CD14-positive monocyte (primary cell): ENCODE measurements around the gene ZFHX3. TPM values are rescaled to one million over a fixed set of nuclear protein-coding genes. Genes with fewer than 3 reads are reported as not detected.

Source experiments
- DNase-seq, 3 donors: peaks; one replicate each; pipeline ENCODE4 v3.0.0-alpha.2; 2011 to 2022
- H2AFZ ChIP-seq: 2 replicates; pipeline ENCODE4 v1.6.0; 2012; ENCODE audit warnings: mild to moderate bottlenecking, low read depth, low read length, inconsistent platforms; ENCODE audit not compliant: insufficient read depth, poor library complexity, severe bottlenecking
- H3K27ac ChIP-seq, 2 donors: 1 replicate in 1 of 2; 2 replicates in 1 of 2; pipeline ENCODE4 v1.5.1; 2012 to 2013; ENCODE audit warnings: low read length in 2 of 2, control low read depth in 1 of 2, inconsistent platforms in 1 of 2, low read depth in 1 of 2, mild to moderate bottlenecking in 1 of 2
- H3K27me3 ChIP-seq, 2 donors: one replicate each; pipeline versions ENCODE4 v1.6.0 to v1.6.1; 2011 to 2013; ENCODE audit warnings: low read length in 2 of 2; ENCODE audit not compliant: control insufficient read depth in 2 of 2, insufficient read depth in 2 of 2
- H3K36me3 ChIP-seq, 2 donors: replicated peaks in 1 of 2; 1 replicate in 1 of 2; 2 replicates in 1 of 2; pipeline versions ENCODE4 v1.5.1 to v1.6.1; 2012 to 2013; ENCODE audit warnings: low read length in 2 of 2, control low read depth in 1 of 2, inconsistent platforms in 1 of 2, mild to moderate bottlenecking in 1 of 2; ENCODE audit not compliant: insufficient read depth in 2 of 2, control insufficient read depth in 1 of 2
- H3K4me1 ChIP-seq, 2 donors: 1 replicate in 1 of 2; 2 replicates in 1 of 2; pipeline versions ENCODE4 v1.5.1 to v1.6.1; 2012 to 2013; ENCODE audit warnings: low read length in 2 of 2, control low read depth in 1 of 2, inconsistent platforms in 1 of 2, mild to moderate bottlenecking in 1 of 2, moderate library complexity in 1 of 2; ENCODE audit not compliant: insufficient read depth in 2 of 2, control insufficient read depth in 1 of 2
- H3K4me2 ChIP-seq: replicated peaks from 2 replicates; pipeline ENCODE3; 2012; ENCODE audit warnings: low read length, moderate library complexity, mild to moderate bottlenecking; ENCODE audit not compliant: poor library complexity, severe bottlenecking; ENCODE audit errors: extremely low read depth
- H3K4me3 ChIP-seq, 3 experiments: fragments of 200-600 bp in 1 of 3; sonication (generic) in 1 of 3; replicated peaks in 1 of 3; 1 replicate in 2 of 3; 2 replicates in 1 of 3; pipeline ENCODE4 v1.5.1; 2011 to 2013; ENCODE audit warnings: low read length in 3 of 3, mild to moderate bottlenecking in 3 of 3, control low read depth in 2 of 3, low read depth in 2 of 3, inconsistent platforms in 1 of 3, moderate library complexity in 1 of 3
- H3K79me2 ChIP-seq: 2 replicates; pipeline ENCODE4 v1.6.0; 2012; ENCODE audit warnings: mild to moderate bottlenecking, control low read depth, inconsistent platforms, low read length, moderate library complexity; ENCODE audit not compliant: insufficient read depth
- H3K9ac ChIP-seq: 2 replicates; pipeline ENCODE4 v1.6.0; 2017; ENCODE audit warnings: low read length, mild to moderate bottlenecking; ENCODE audit not compliant: insufficient read depth, poor library complexity, severe bottlenecking
- H3K9me3 ChIP-seq, 2 donors: replicated peaks in 1 of 2; 1 replicate in 1 of 2; 2 replicates in 1 of 2; pipeline versions ENCODE4 v1.5.1 to v1.6.1; 2012 to 2013; ENCODE audit warnings: low read length in 2 of 2, control low read depth in 1 of 2; ENCODE audit not compliant: control insufficient read depth in 1 of 2, insufficient read depth in 1 of 2
- H4K20me1 ChIP-seq: 2 replicates; pipeline ENCODE4 v1.6.0; 2012; ENCODE audit warnings: mild to moderate bottlenecking, low read length, control low read depth, moderate library complexity; ENCODE audit not compliant: insufficient read depth
- H3K27ac Mint-ChIP-seq, 7 donors: one replicate each; pipeline ENCODE4 v1.8.0; 2020; ENCODE audit warnings: mild to moderate bottlenecking in 7 of 7, mixed read lengths in 7 of 7, moderate library complexity in 6 of 7, inconsistent platforms in 2 of 7
- H3K27me3 Mint-ChIP-seq, 3 donors: one replicate each; pipeline ENCODE4 v1.8.0; 2021 to 2022; ENCODE audit warnings: low read depth in 3 of 3, mild to moderate bottlenecking in 3 of 3, mixed read lengths in 3 of 3, moderate library complexity in 3 of 3, inconsistent platforms in 1 of 3
- H3K36me3 Mint-ChIP-seq, 2 donors: one replicate each; pipeline ENCODE4 v1.8.0; 2020; ENCODE audit warnings: mixed read lengths in 2 of 2, inconsistent platforms in 1 of 2, mild to moderate bottlenecking in 1 of 2
- H3K4me1 Mint-ChIP-seq: one replicate; pipeline ENCODE4 v1.8.0; 2020; ENCODE audit warnings: mild to moderate bottlenecking, mixed read lengths
- H3K4me3 Mint-ChIP-seq, 2 donors: one replicate each; pipeline ENCODE4 v1.8.0; 2020; ENCODE audit warnings: mild to moderate bottlenecking in 2 of 2, mixed read lengths in 2 of 2, moderate library complexity in 1 of 2
- H3K9me3 Mint-ChIP-seq, 7 donors: one replicate each; pipeline ENCODE4 v1.8.0; 2020 to 2022; ENCODE audit warnings: mixed read lengths in 7 of 7, mild to moderate bottlenecking in 6 of 7, moderate library complexity in 6 of 7, inconsistent platforms in 2 of 7
- WGBS: methylation state at CpG from one replicate; pipeline ENCODE4 v1.1.5; 2013; ENCODE audit warnings: missing lambda C conversion rate; ENCODE audit not compliant: insufficient coverage; 5-methylcytosine and 5-hydroxymethylcytosine counted together
- intact Hi-C, 2 donors: fragments of 100-400 bp; cut with micrococcal nuclease; formaldehyde crosslinking; loops; one replicate each; pipeline versions ENCODE4 v1.15.0 to v1.15.1; 2023
- polyA plus RNA-seq, 3 donors: library from polyadenylated mRNA; depleted of rRNA in 1 of 3; unstranded in 2 of 3; stranded (reverse) in 1 of 3; fragments of 300-500 nt in 2 of 3; fragments of >200 nt in 1 of 3; fragmentation: Illumina TruSeq in 2 of 3; gene quantifications; 1 replicate in 2 of 3; 2 replicates in 1 of 3; pipeline ENCODE4 v1.2.3, GENCODE V29; 2012 to 2021
- TF ChIP-seq, protein P1 (sequence below): fragments of 200-600 bp; IDR thresholded peaks from one replicate; pipeline ENCODE4 v1.8.0; 2022; ENCODE audit warnings: antibody characterized with exemption, mild to moderate bottlenecking

The ZFHX3 gene
- polyA plus RNA-seq, 3 donors = 0.42 to 4.2 (median 0.43) TPM

DNA sequence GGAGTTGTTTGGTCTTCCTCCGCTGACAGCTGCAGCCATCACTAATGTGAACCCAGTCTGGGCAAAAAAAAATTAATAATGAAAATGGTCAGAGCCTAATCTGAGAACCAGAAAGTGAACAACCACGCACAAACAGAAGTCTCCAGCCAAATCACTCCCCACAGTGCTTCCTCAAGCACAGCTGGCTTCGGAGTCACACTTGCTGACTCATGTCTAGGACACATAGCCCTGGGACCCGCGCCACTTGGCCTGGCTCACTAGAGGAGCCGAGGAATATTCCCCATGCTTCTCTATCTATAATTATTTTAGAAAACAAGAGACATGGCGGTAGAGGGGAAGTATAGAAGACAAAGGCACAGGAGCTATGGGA, 109.1 kb downstream of the ZFHX3 start:
- Histone ChIP-seq H3K9ac (no peak overlapping the region), H3K36me3 (peaks cover 0 to 2% of the 10 kb centered on the region in 2 donors), H3K27ac (peak overlapping the region; percentile 39 to 51), H3K4me3 (no peak overlapping the region), H3K79me2 (no peaks in the 10 kb centered on the region), H3K9me3 (no peaks in the 10 kb centered on the region), H3K4me1 (peaks cover 24 to 28% of the 10 kb centered on the region in 2 donors), H2AFZ (no peak overlapping the region), H4K20me1 (no peaks in the 10 kb centered on the region), H3K27me3 (no peaks in the 10 kb centered on the region), H3K4me2 (no peak overlapping the region)
- Mint-ChIP-seq H3K9me3 (no peaks in the 10 kb centered on the region), H3K27ac (peak overlapping the region; percentile 63 to 95 (median 80)), H3K27me3 (peaks cover 0 to 2% (median 0%) of the 10 kb centered on the region in 3 donors), H3K4me1 (peaks cover 33% of the 10 kb centered on the region), H3K4me3 (peak overlapping the region in 1 of 2 donors; percentile 62), H3K36me3 (peaks cover 30 to 34% of the 10 kb centered on the region in 2 donors)
- intact Hi-C loops = loop anchor here (10.0 kb wide), 2 partner anchors 106 to 734 kb away; partner anchors contain the start of gene ZFHX3 (in 1 of the 2)
- TF ChIP-seq, protein P1, sequence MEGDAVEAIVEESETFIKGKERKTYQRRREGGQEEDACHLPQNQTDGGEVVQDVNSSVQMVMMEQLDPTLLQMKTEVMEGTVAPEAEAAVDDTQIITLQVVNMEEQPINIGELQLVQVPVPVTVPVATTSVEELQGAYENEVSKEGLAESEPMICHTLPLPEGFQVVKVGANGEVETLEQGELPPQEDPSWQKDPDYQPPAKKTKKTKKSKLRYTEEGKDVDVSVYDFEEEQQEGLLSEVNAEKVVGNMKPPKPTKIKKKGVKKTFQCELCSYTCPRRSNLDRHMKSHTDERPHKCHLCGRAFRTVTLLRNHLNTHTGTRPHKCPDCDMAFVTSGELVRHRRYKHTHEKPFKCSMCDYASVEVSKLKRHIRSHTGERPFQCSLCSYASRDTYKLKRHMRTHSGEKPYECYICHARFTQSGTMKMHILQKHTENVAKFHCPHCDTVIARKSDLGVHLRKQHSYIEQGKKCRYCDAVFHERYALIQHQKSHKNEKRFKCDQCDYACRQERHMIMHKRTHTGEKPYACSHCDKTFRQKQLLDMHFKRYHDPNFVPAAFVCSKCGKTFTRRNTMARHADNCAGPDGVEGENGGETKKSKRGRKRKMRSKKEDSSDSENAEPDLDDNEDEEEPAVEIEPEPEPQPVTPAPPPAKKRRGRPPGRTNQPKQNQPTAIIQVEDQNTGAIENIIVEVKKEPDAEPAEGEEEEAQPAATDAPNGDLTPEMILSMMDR = no peak
- 0% methylated on average over 2 of the region's 7 CpGs for WGBS
- peak; percentile 67 to 83 (median 82) for DNase-seq

DNA sequence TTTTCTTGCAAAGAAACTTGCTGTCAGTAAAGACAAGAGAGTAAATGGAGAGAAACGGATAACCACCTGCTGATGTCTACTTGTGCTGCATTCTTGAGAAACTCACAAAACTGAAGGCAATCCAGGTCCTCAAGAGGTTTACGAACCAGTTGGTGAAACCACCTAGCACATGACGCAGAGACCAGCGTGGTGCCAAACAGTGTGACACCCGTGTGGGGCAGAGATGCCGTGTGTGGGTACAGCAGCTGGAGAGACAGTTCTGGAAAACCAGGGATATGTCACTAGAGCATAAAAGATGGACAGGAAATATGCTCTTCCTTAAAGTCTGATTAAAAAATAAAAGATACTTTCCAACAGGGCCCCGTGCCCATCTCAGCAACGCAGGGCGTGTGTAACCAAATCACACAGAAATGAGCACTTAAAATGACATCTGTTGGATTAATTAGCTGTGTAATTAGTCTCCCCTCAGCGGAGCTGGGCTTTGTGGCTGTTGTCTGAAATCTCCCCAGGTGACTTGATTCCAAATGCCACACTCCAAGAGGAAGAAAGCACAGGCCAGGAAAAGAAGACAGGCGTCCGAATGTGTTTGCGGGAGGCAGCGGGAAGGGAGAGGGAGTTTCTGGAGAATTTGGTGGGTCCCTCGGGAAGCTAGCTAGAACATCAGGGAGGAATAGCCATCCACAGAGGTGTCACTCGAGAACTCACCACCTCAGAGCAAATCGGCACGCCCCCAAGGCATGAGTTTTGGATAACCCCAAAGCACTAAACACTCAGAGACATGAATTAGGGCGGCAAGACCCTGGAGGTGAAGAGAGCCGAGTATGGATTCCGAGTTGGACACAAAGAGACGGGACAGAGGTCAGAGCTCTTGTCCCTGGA, 109.8 kb downstream of the ZFHX3 start:
- no peak overlapping the region for H3K9ac ChIP-seq
- peak overlapping the region; percentile 63 to 95 (median 80) for H3K27ac Mint-ChIP-seq
- intact Hi-C loops = loop anchor here (10.0 kb wide), 2 partner anchors 107 to 733 kb away; partner anchors contain the start of gene ZFHX3 (in 1 of the 2)

More for the DNA sequence above, 109.8 kb downstream of the ZFHX3 start:
- no peaks in the 10 kb centered on the region for H3K27me3 ChIP-seq
- peak overlapping the region; percentile 39 to 51 for H3K27ac ChIP-seq
- H3K4me3 ChIP-seq = no peak overlapping the region
- H3K4me1 ChIP-seq = peaks cover 30 to 34% of the 10 kb centered on the region in 2 donors
- no peaks in the 10 kb centered on the region for H3K36me3 ChIP-seq
- Mint-ChIP-seq H3K4me1 (peaks cover 37% of the 10 kb centered on the region), H3K9me3 (no peaks in the 10 kb centered on the region), H3K36me3 (peaks cover 29 to 30% of the 10 kb centered on the region in 2 donors), H3K4me3 (peak overlapping the region in 1 of 2 donors; percentile 37), H3K27me3 (peaks cover 0 to 2% (median 0%) of the 10 kb centered on the region in 3 donors)
- no peaks in the 10 kb centered on the region for H4K20me1 ChIP-seq
- WGBS = 92% methylated on average over 9 of the region's 22 CpGs
- no peak for DNase-seq
- H2AFZ ChIP-seq = no peak overlapping the region
- H3K9me3 ChIP-seq = no peaks in the 10 kb centered on the region
- TF ChIP-seq, protein P1 = no peak
- no peak overlapping the region for H3K4me2 ChIP-seq
- H3K79me2 ChIP-seq = peaks cover 1% of the 10 kb centered on the region
